Coronary artery (tissue), 2 donors: Measurements from ENCODE around the gene NSG1.

Experiments used
- DNase-seq: peaks from one replicate; pipeline ENCODE4 v3.0.0-alpha.2; 2017; ENCODE audit warnings: low spot score
- H3K27ac ChIP-seq, 2 donors: fragments of 200-600 bp; sonication (generic); one replicate each; pipeline ENCODE4 v1.5.1; 2016 to 2019
- H3K4me3 ChIP-seq: fragments of 200-600 bp; sonication (generic); 2 replicates; pipeline ENCODE4 v1.5.1; 2016; ENCODE audit warnings: mild to moderate bottlenecking, moderate library complexity
- TF ChIP-seq, protein P1 (sequence below): fragments of 200-600 bp; sonication (generic); IDR thresholded peaks from one replicate; pipeline ENCODE4 v1.5.1; 2019; ENCODE audit warnings: antibody characterized with exemption

Gene NSG1

GRCh38 chr4:4433941-4434340 is 47.0 kb downstream of the NSG1 start:
- TF ChIP-seq, protein P1, sequence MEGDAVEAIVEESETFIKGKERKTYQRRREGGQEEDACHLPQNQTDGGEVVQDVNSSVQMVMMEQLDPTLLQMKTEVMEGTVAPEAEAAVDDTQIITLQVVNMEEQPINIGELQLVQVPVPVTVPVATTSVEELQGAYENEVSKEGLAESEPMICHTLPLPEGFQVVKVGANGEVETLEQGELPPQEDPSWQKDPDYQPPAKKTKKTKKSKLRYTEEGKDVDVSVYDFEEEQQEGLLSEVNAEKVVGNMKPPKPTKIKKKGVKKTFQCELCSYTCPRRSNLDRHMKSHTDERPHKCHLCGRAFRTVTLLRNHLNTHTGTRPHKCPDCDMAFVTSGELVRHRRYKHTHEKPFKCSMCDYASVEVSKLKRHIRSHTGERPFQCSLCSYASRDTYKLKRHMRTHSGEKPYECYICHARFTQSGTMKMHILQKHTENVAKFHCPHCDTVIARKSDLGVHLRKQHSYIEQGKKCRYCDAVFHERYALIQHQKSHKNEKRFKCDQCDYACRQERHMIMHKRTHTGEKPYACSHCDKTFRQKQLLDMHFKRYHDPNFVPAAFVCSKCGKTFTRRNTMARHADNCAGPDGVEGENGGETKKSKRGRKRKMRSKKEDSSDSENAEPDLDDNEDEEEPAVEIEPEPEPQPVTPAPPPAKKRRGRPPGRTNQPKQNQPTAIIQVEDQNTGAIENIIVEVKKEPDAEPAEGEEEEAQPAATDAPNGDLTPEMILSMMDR: no peak
- H3K4me3 ChIP-seq: no peak overlapping the region
- no peak for DNase-seq
- no peak overlapping the region for H3K27ac ChIP-seq

DNA sequence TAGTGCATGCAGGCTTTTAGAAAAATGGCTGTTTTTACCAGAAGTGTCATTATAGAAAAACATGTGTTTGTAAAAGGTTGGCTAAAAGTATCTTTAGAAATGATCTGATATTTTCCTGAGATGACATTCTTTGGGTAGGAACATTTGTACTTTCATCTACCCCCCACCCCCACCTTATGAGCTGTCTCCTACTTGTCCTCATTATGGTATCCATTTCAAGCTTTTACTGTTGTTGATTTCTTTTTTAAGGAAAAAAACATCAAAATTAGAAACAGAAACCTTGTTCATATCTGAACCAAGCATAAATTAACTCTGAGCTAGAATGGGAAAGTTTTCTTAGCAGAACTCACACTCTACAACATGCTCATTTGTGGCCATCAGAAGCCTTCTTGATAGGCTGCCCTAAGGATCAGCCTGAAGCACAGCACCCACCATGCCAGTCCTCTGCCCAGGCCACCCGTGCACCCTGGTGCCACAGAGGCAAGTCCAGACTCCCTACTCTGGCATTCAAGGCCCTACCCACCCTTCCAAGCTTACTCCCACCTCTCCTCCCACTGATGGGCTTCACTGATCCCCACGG is 49.4 kb downstream of the NSG1 start:
- TF ChIP-seq, protein P1: no peak
- no peak for DNase-seq
- no peak overlapping the region for H3K27ac ChIP-seq
- H3K4me3 ChIP-seq: no peak overlapping the region

DNA sequence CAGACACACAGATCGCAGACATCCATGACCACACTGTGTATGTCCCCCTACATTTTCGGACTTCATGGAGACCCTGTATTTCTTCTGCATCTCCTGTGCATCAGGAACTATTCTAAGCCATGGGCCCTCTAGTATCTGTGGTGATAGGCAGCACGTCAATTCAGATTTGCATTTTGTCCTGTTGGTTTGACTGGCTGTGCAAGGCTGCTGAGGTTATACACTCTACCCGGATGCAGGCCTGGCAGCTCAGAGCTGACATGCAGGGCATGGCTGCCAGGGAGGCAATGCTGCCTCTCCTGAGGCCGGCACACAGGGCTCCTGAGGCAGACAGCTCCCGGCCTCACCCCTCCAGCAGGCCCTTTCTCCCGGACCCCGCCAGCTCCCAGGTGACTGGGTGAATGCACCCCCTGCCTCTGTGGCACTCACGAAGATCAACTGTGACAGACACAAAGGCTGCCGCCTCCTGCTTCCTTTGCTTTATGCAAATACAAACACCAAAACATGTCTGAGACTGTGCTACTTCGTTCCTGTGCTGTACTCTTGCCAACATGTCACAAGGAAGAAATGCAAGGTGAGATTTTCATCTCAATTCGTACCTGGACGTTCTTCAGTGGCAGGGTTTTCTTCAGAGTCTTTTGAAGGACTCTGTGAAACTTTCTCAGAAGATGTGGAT is 51.0 kb downstream of the NSG1 start:
- H3K27ac ChIP-seq: no peak overlapping the region
- TF ChIP-seq, protein P1: no peak
- DNase-seq: no peak
- no peak overlapping the region for H3K4me3 ChIP-seq

DNA sequence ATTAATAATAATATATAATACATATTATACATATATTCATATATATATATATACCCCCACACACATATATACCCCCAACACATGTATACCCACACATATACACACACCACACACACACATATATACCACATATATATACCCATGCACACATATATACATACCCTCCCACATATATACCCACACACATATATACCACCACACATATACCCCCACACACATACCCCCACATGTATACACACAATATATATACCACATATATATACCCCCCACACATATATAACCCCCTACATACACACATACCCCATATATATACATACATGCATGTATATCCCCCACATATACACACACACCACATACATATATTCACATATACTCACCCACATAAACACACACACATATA is 52.0 kb downstream of the NSG1 start:
- DNase-seq: no peak
- Histone ChIP-seq H3K27ac (no peak overlapping the region), H3K4me3 (no peak overlapping the region)
- TF ChIP-seq, protein P1: no peak

- TF ChIP-seq, protein P1: no peak
- Histone ChIP-seq H3K4me3 (no peak overlapping the region), H3K27ac (no peak overlapping the region)
- DNase-seq: no peak
Measured at GRCh38 chr4:4439782-4440181, 52.9 kb downstream of the NSG1 start.

DNA sequence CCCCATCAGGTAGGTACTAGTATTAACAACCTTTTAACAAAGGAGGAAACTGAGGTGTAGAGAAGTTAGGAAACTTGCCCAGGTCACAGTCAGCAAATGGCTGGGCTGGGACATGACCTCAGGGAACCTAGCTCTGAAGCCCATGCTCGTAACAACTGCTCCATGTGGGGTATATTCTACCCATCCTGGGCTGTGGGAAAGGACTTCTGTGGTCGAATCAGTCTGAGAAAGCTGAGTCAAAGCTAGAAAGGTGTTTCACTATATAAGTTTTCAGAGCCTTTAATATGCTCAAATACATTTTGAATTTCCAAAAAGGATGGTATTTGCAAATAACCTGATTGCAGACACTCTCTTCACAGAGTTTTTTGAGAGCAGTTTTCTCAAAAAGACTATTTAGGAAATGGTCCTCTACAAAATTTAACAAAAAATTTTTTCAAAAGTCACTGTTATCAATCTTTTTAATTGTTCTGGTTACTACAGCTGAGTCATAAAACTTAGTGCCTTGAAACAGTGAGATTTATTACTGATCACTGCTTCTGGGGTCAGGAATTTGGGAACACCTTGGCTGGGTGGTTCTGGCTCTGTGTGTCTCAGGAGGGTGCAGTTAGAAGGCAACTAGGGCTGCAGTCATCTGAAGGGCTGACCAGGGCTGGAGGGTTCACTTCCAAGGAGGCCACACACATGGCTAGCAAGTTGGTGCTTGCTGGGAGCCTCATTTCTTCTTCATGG is 53.6 kb downstream of the NSG1 start:
- DNase-seq: no peak
- H3K27ac ChIP-seq: no peak overlapping the region
- TF ChIP-seq, protein P1: no peak
- no peak overlapping the region for H3K4me3 ChIP-seq

- TF ChIP-seq, protein P1: no peak
- no peak overlapping the region for H3K4me3 ChIP-seq
- no peak overlapping the region for H3K27ac ChIP-seq
- no peak for DNase-seq
Measured at GRCh38 chr4:4443821-4444220, 56.9 kb downstream of the NSG1 start.
